SK-N-SH (cell line): ENCODE data around the gene MUC5AC. TPM values are rescaled to one million over a fixed set of nuclear protein-coding genes. Genes with fewer than 3 reads are reported as not detected.

Experiments
- CTCF ChIA-PET: fragments of 300-600, 350-600 bp; formaldehyde crosslinking; extraction: SDS; loops from one replicate; lab custom pipeline; 2021; lab: Yijun Ruan, JAX
- POLR2A ChIA-PET: fragments of 350-600 bp; sonication (Branson Sonifier 250); formaldehyde crosslinking; extraction: SDS; loops from one replicate; lab custom pipeline; 2020; ENCODE audit warnings: antibody characterized with exemption, inconsistent platforms; lab: Yijun Ruan, JAX
- DNase-seq: peaks from one replicate; pipeline ENCODE4 v3.0.0; 2012
- H2AFZ ChIP-seq: fragments of 200-600 bp; sonication (generic); 2 replicates; pipeline ENCODE4 v1.8.1; 2016; ENCODE audit warnings: antibody characterized with exemption, mild to moderate bottlenecking, low read depth
- H3F3A ChIP-seq: fragments of 200-600 bp; sonication (generic); replicated peaks from 2 replicates; pipeline ENCODE3; 2016; ENCODE audit warnings: antibody characterized with exemption, mild to moderate bottlenecking; ENCODE audit not compliant: insufficient read depth
- H3K27ac ChIP-seq, 2 experiments: fragments of 200-500 bp in 1 of 2; fragments of 200-600 bp in 1 of 2; sonication (Bioruptor generic) in 1 of 2; sonication (generic), shearing (Covaris generic) in 1 of 2; 2 replicates each; pipeline versions ENCODE4 v1.5.1 to v1.6.1; 2014 to 2016; ENCODE audit warnings: low read depth in 2 of 2, inconsistent platforms in 1 of 2, low read length in 1 of 2, mild to moderate bottlenecking in 1 of 2, mixed read lengths in 1 of 2
- H3K27me3 ChIP-seq: fragments of 200-600 bp; sonication (generic), shearing (Covaris generic); 2 replicates; pipeline ENCODE4 v1.6.1; 2016; ENCODE audit warnings: mixed run types; ENCODE audit not compliant: insufficient read depth
- H3K36me3 ChIP-seq, 2 experiments: fragments of 200-500 bp in 1 of 2; fragments of 200-600 bp in 1 of 2; sonication (Bioruptor generic) in 1 of 2; sonication (generic) in 1 of 2; replicated peaks in 1 of 2; 2 replicates each; pipeline versions ENCODE3 to v1.5.1; 2014 to 2016; ENCODE audit warnings: low read length in 1 of 2, mild to moderate bottlenecking in 1 of 2; ENCODE audit not compliant: insufficient read depth in 2 of 2, control insufficient read depth in 1 of 2
- H3K4me1 ChIP-seq, 2 experiments: fragments of 200-500 bp in 1 of 2; fragments of 200-600 bp in 1 of 2; sonication (Bioruptor generic) in 1 of 2; sonication (generic), shearing (Covaris generic) in 1 of 2; 2 replicates each; pipeline versions ENCODE4 v1.5.1 to v1.6.1; 2014 to 2016; ENCODE audit warnings: low read depth in 1 of 2, low read length in 1 of 2, mixed run types in 1 of 2; ENCODE audit not compliant: insufficient read depth in 2 of 2, control insufficient read depth in 1 of 2
- H3K4me2 ChIP-seq: fragments of 200-600 bp; sonication (generic), shearing (Covaris generic); 2 replicates; pipeline ENCODE4 v1.6.1; 2017; ENCODE audit warnings: mixed run types
- H3K4me3 ChIP-seq, 2 experiments: fragments of 200-500 bp in 1 of 2; fragments of 200-600 bp in 1 of 2; sonication (Bioruptor generic) in 1 of 2; sonication (generic), shearing (Covaris generic) in 1 of 2; 2 replicates each; pipeline versions ENCODE4 v1.5.1 to v1.8.1; 2014 to 2016; ENCODE audit warnings: low read depth in 2 of 2, inconsistent platforms in 1 of 2, low read length in 1 of 2, mild to moderate bottlenecking in 1 of 2, mixed read lengths in 1 of 2, moderate library complexity in 1 of 2
- H3K79me2 ChIP-seq: fragments of 200-600 bp; sonication (generic); 2 replicates; pipeline ENCODE4 v1.8.1; 2017; ENCODE audit warnings: mild to moderate bottlenecking; ENCODE audit not compliant: insufficient read depth
- H3K9ac ChIP-seq: fragments of 200-600 bp; sonication (generic); 2 replicates; pipeline ENCODE4 v1.6.1; 2017; ENCODE audit warnings: mixed run types
- H3K9me2 ChIP-seq: fragments of 200-600 bp; sonication (generic); 2 replicates; pipeline ENCODE4 v1.6.1; 2017; ENCODE audit warnings: mixed run types
- H3K9me3 ChIP-seq: fragments of 200-600 bp; sonication (generic); 2 replicates; pipeline ENCODE4 v1.6.1; 2017; ENCODE audit warnings: mixed run types, mild to moderate bottlenecking, moderate library complexity
- H4K20me1 ChIP-seq: fragments of 200-600 bp; sonication (generic); 2 replicates; pipeline ENCODE4 v1.6.1; 2017; ENCODE audit warnings: mild to moderate bottlenecking, mixed run types; ENCODE audit not compliant: insufficient read depth
- CHD2 ChIP-seq: fragments of 150-350 bp; IDR thresholded peaks from 2 replicates; pipeline ENCODE4 v1.6.1; 2018; ENCODE audit warnings: low read length; ENCODE audit not compliant: partially characterized antibody
- EP300 ChIP-seq, 2 experiments: IDR thresholded peaks; 2 replicates each; pipeline versions ENCODE4 v1.4.0 to v1.6.1; 2012; ENCODE audit warnings: borderline replicate concordance in 1 of 2, low read depth in 1 of 2, low read length in 1 of 2
- FOXJ3 ChIP-seq: sonication (generic); formaldehyde crosslinking; IDR thresholded peaks from 2 replicates; pipeline ENCODE4 v1.5.1; 2020; ENCODE audit warnings: mild to moderate bottlenecking, missing genetic modification reagents
- IRF3 ChIP-seq: fragments of 150-350 bp; IDR thresholded peaks from 2 replicates; pipeline ENCODE4 v1.6.1; 2016; ENCODE audit warnings: mild to moderate bottlenecking, low read depth, low read length
- MEF2A ChIP-seq: IDR thresholded peaks from 2 replicates; pipeline ENCODE4 v1.4.0; 2012; ENCODE audit warnings: low read depth, borderline replicate concordance
- PBX3 ChIP-seq: IDR thresholded peaks from 2 replicates; pipeline ENCODE4; 2012
- POLR2AphosphoS5 ChIP-seq: IDR thresholded peaks from 2 replicates; pipeline ENCODE4 v1.6.1; 2012; ENCODE audit warnings: low read depth, low read length
- RAD21 ChIP-seq: IDR thresholded peaks from 2 replicates; pipeline ENCODE4 v1.6.1; 2012; ENCODE audit warnings: mild to moderate bottlenecking, low read length
- RXRA ChIP-seq: IDR thresholded peaks from 2 replicates; pipeline ENCODE4 v1.4.0; 2012; ENCODE audit warnings: low read depth, mild to moderate bottlenecking, borderline replicate concordance
- SIN3A ChIP-seq: IDR thresholded peaks from 2 replicates; pipeline ENCODE4 v1.6.1; 2012; ENCODE audit warnings: low read depth, mild to moderate bottlenecking, low read length, moderate library complexity, borderline replicate concordance
- SMC3 ChIP-seq: IDR thresholded peaks from 2 replicates; pipeline ENCODE4 v1.6.1; 2012; ENCODE audit warnings: low read depth, low read length, improper control_type of control experiment
- TAF1 ChIP-seq: IDR thresholded peaks from 2 replicates; pipeline ENCODE4 v1.6.1; 2012; ENCODE audit warnings: low read depth, mild to moderate bottlenecking, low read length, moderate library complexity, borderline replicate concordance
- TEAD4 ChIP-seq: IDR thresholded peaks from 2 replicates; pipeline ENCODE4 v1.4.0; 2012; ENCODE audit warnings: mild to moderate bottlenecking, borderline replicate concordance; ENCODE audit not compliant: insufficient read depth
- USF1 ChIP-seq: IDR thresholded peaks from 2 replicates; pipeline ENCODE4 v1.4.0; 2012; ENCODE audit warnings: low read depth, borderline replicate concordance
- USF2 ChIP-seq: fragments of 150-350 bp; IDR thresholded peaks from 2 replicates; pipeline ENCODE4 v1.6.1; 2017; ENCODE audit warnings: antibody characterized with exemption, low read length, low read depth, borderline replicate concordance
- YY1 ChIP-seq: IDR thresholded peaks from 2 replicates; pipeline ENCODE4 v1.4.0; 2012; ENCODE audit warnings: low read depth, mild to moderate bottlenecking
- WGBS: methylation state at CpG from one replicate; pipeline ENCODE4 v1.1.6; 2017; ENCODE audit warnings: low lambda C conversion rate; 5-methylcytosine and 5-hydroxymethylcytosine counted together
- polyA plus RNA-seq, 3 experiments: library from polyadenylated mRNA; depleted of rRNA; stranded (reverse); fragments of >200 nt; gene quantifications; 2 replicates each; pipeline ENCODE4 v1.2.3, GENCODE V29; 2012

Gene MUC5AC
- polyA plus RNA-seq, 1 of the 3 experiments (the other 2 are of a cell fraction) = not detected

GRCh38 chr11:1241706-1242105, 84.0 kb downstream of the MUC5AC start:
- CTCF ChIA-PET = interaction anchor here (0.7 kb wide), 1 partner anchor 190 kb away, joined by 3 read pairs; no protein-coding TSS in a partner anchor
- H3K9me3 ChIP-seq = no peaks in the 10 kb centered on the region
- WGBS = 84% methylated on average over 6 of the region's 20 CpGs

GRCh38 chr11:1242289-1242688, 84.5 kb downstream of the MUC5AC start:
- CTCF ChIA-PET = no interaction called here
- H3F3A ChIP-seq = no peaks in the 10 kb centered on the region
- H4K20me1 ChIP-seq = no peaks in the 10 kb centered on the region
- no peaks in the 10 kb centered on the region for H3K9me3 ChIP-seq
- no peaks in the 10 kb centered on the region for H3K9me2 ChIP-seq
- H3K27me3 ChIP-seq = no peaks in the 10 kb centered on the region
- H3K27ac ChIP-seq = no peak overlapping the region
- no peaks in the 10 kb centered on the region for H3K4me1 ChIP-seq
- H3K4me3 ChIP-seq = no peak overlapping the region
- no peaks in the 10 kb centered on the region for H3K79me2 ChIP-seq
- 65% methylated on average over 9 of the region's 20 CpGs for whole genome bisulfite sequencing
- DNase-seq = no peak
- POLR2A ChIA-PET = no interaction called here
- H3K36me3 ChIP-seq = no peaks in the 10 kb centered on the region
- H3K4me2 ChIP-seq = no peak overlapping the region
- H3K9ac ChIP-seq = no peak overlapping the region
- no peak overlapping the region for H2AFZ ChIP-seq
- no peak for TF ChIP-seq SIN3A
- no peak for TF ChIP-seq RXRA
- TF ChIP-seq FOXJ3 (CRISPR knock-in tag) = no peak
- TF ChIP-seq PBX3 = no peak
- TF ChIP-seq IRF3 = no peak
- no peak for TF ChIP-seq EP300 (IDR thresholded peaks at IDR 0.05; ENCODE audit: borderline replicate concordance in 1 of 2, low read depth in 1 of 2, low read length in 1 of 2)
- no peak for TF ChIP-seq MEF2A
- TF ChIP-seq SMC3 = no peak
- no peak for TF ChIP-seq YY1
- no peak for TF ChIP-seq POLR2AphosphoS5
- TF ChIP-seq CHD2 = no peak
- TF ChIP-seq USF1 = no peak
- no peak for TF ChIP-seq TAF1

More at GRCh38 chr11:1241706-1242105, 84.0 kb downstream of the MUC5AC start:
- Histone ChIP-seq H3K9ac (no peak overlapping the region), H3K27ac (no peak overlapping the region), H3K36me3 (no peaks in the 10 kb centered on the region), H3K4me2 (no peak overlapping the region), H3K4me1 (no peaks in the 10 kb centered on the region), H3K9me2 (no peaks in the 10 kb centered on the region), H3K27me3 (no peaks in the 10 kb centered on the region), H4K20me1 (no peaks in the 10 kb centered on the region), H3F3A (no peaks in the 10 kb centered on the region), H3K79me2 (no peaks in the 10 kb centered on the region), H2AFZ (no peak overlapping the region), H3K4me3 (no peak overlapping the region)
- TF ChIP-seq USF2 (no peak), EP300 (IDR thresholded peaks at IDR 0.05; ENCODE audit: borderline replicate concordance in 1 of 2, low read depth in 1 of 2, low read length in 1 of 2) (no peak), PBX3 (no peak), RAD21 (no peak), TEAD4 (no peak)
- POLR2A ChIA-PET = no interaction called here
- no peak for DNase-seq
